GM23338 (cell line): ENCODE measurements around the gene KIF17. TPM values are rescaled to one million over a fixed set of nuclear protein-coding genes. Genes with fewer than 3 reads are reported as not detected.

Experiments
- ATAC-seq: fragments of 200-7000 bp; cut with Tn5 transposase; 3 replicates; pipeline ENCODE4 v1.9.1; 2020
- DNase-seq: peaks from one replicate; pipeline ENCODE4 v3.0.0-alpha.2; 2015; ENCODE audit warnings: low spot score
- H2AFZ ChIP-seq: fragments of 200-600 bp; sonication (generic); 2 replicates; pipeline ENCODE4 v1.8.0; 2016; ENCODE audit warnings: antibody characterized with exemption, mild to moderate bottlenecking, moderate library complexity
- H3F3A ChIP-seq: fragments of 200-600 bp; sonication (generic); replicated peaks from 2 replicates; pipeline ENCODE4 v1.8.0; 2017; ENCODE audit warnings: antibody characterized with exemption, mixed run types, low read depth
- H3K27ac ChIP-seq: fragments of 200-600 bp; sonication (generic); 2 replicates; pipeline ENCODE4 v1.6.1; 2016; ENCODE audit warnings: low read depth
- H3K27me3 ChIP-seq: fragments of 200-600 bp; sonication (generic); 2 replicates; pipeline ENCODE4 v1.8.0; 2016; ENCODE audit warnings: mild to moderate bottlenecking, mixed run types, moderate library complexity; ENCODE audit not compliant: insufficient read depth
- H3K36me3 ChIP-seq: fragments of 200-600 bp; sonication (generic); 2 replicates; pipeline ENCODE4 v1.8.0; 2016; ENCODE audit warnings: mild to moderate bottlenecking; ENCODE audit not compliant: insufficient read depth
- H3K4me1 ChIP-seq: fragments of 200-600 bp; sonication (generic); 2 replicates; pipeline ENCODE4 v1.8.0; 2016; ENCODE audit warnings: mild to moderate bottlenecking, moderate library complexity; ENCODE audit not compliant: insufficient read depth
- H3K4me2 ChIP-seq: fragments of 200-600 bp; sonication (generic); 2 replicates; pipeline ENCODE4 v1.7.1; 2017; ENCODE audit warnings: mixed run types
- H3K4me3 ChIP-seq: fragments of 200-600 bp; sonication (generic); 2 replicates; pipeline ENCODE4 v1.6.1; 2016; ENCODE audit warnings: mixed run types
- H3K79me2 ChIP-seq: fragments of 200-600 bp; sonication (generic); replicated peaks from 2 replicates; pipeline ENCODE4 v1.8.0; 2017; ENCODE audit warnings: mild to moderate bottlenecking; ENCODE audit not compliant: insufficient read depth
- H3K9me2 ChIP-seq: fragments of 200-600 bp; sonication (generic); 2 replicates; pipeline ENCODE4 v1.8.0; 2017; ENCODE audit not compliant: insufficient read depth
- H4K20me1 ChIP-seq: fragments of 200-600 bp; sonication (generic); replicated peaks from 2 replicates; pipeline ENCODE4 v1.8.0; 2017; ENCODE audit warnings: mild to moderate bottlenecking; ENCODE audit not compliant: insufficient read depth
- H3K27ac Mint-ChIP-seq: 2 replicates; pipeline ENCODE4 v1.8.0; 2020; ENCODE audit warnings: inconsistent platforms, mild to moderate bottlenecking, moderate library complexity, mixed read lengths
- H3K27me3 Mint-ChIP-seq: 3 replicates; pipeline ENCODE4 v1.8.0; 2022; ENCODE audit warnings: low read depth, mild to moderate bottlenecking, moderate library complexity, mixed read lengths, inconsistent platforms; ENCODE audit not compliant: insufficient read depth, poor library complexity
- H3K36me3 Mint-ChIP-seq: 3 replicates; pipeline ENCODE4 v1.8.0; 2021; ENCODE audit warnings: low read depth, mild to moderate bottlenecking, inconsistent platforms, moderate library complexity, mixed read lengths
- H3K4me1 Mint-ChIP-seq: 3 replicates; pipeline ENCODE4 v1.8.0; 2020; ENCODE audit warnings: mild to moderate bottlenecking, inconsistent platforms, mixed read lengths
- H3K4me3 Mint-ChIP-seq: 3 replicates; pipeline ENCODE4 v1.8.0; 2021; ENCODE audit warnings: moderate library complexity, mild to moderate bottlenecking, inconsistent platforms, mixed read lengths
- H3K9me3 Mint-ChIP-seq: 3 replicates; pipeline ENCODE4 v1.8.0; 2020; ENCODE audit warnings: moderate library complexity, mild to moderate bottlenecking, inconsistent platforms, mixed read lengths
- CREB1 ChIP-seq: fragments of 250-450 bp; sonication (Bioruptor Pico); IDR thresholded peaks from 2 replicates; pipeline ENCODE4 v1.5.0; 2020; ENCODE audit warnings: low read depth, mild to moderate bottlenecking, moderate library complexity
- CTCF ChIP-seq, 2 experiments: fragments of 200-600 bp in 1 of 2; sonication (generic) in 1 of 2; conservative IDR thresholded peaks; 2 replicates each; pipeline versions ENCODE4 v1.5.1 to v1.6.1; 2016 to 2017; ENCODE audit warnings: antibody characterized with exemption in 2 of 2, low read depth in 2 of 2, mild to moderate bottlenecking in 2 of 2, moderate library complexity in 1 of 2
- EZH2 ChIP-seq: fragments of 200-600 bp; sonication (generic); IDR thresholded peaks from one replicate; pipeline ENCODE4 v1.8.0; 2017; ENCODE audit warnings: antibody characterized with exemption, mild to moderate bottlenecking, low read depth; ENCODE audit not compliant: unreplicated experiment
- EZH2phosphoT487 ChIP-seq: fragments of 200-600 bp; sonication (generic); IDR thresholded peaks from one replicate; pipeline ENCODE4 v1.8.1; 2018; ENCODE audit warnings: antibody characterized with exemption; ENCODE audit not compliant: unreplicated experiment
- NANOG ChIP-seq: IDR thresholded peaks from 2 replicates; pipeline ENCODE4 v1.6.1; 2016; ENCODE audit warnings: antibody characterized with exemption, borderline replicate concordance
- ZNF114 ChIP-seq: fragments of 250-450 bp; sonication (Bioruptor Pico); IDR thresholded peaks from 2 replicates; pipeline ENCODE4 v1.5.0; 2020; ENCODE audit warnings: mild to moderate bottlenecking, moderate library complexity
- ZNF462 ChIP-seq: fragments of 250-450 bp; sonication (Bioruptor Pico); IDR thresholded peaks from 2 replicates; pipeline ENCODE4 v1.5.0; 2020; ENCODE audit warnings: mild to moderate bottlenecking, moderate library complexity
- polyA plus RNA-seq: library from polyadenylated mRNA; unstranded; fragments of >200 nt; fragmentation: Nextera tagmentation; extraction: Ambion mirVana; gene quantifications from 2 replicates; pipeline ENCODE4 v1.2.1, GENCODE V29; 2016
- total RNA-seq: library from RNA; depleted of rRNA; stranded (reverse); fragments of >200 nt; shearing (Covaris generic); gene quantifications from 2 replicates; pipeline ENCODE4 v1.2.3, GENCODE V29; 2014
- TF ChIP-seq, protein P1 (sequence below): IDR thresholded peaks from 2 replicates; pipeline ENCODE4 v1.6.1; 2016; ENCODE audit warnings: antibody characterized with exemption

The KIF17 gene
- total and polyA plus RNA-seq, 2 experiments from 2014 or later: 5.9 to 18.6 TPM

DNA sequence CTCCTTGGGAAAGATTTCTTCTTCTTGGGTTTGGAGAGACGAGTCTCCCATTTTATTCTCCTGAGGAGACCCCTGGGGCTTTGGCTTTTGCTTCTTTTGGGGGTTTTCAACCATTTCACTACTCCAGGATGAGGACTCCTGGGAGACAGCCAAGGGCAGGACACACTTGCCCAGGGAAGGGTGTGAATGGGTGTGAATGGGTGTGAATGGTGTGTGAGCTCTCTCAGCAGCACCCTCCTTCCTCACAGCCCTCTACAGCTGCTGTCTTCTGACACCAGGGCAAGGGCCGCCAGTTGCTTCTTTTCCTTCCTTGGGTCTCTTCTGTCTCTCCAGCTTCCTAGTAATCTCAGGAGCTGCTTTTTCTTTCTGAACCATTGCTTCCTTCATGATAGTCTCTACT is 24.2 kb downstream of the KIF17 start (continued):
- no peak for TF ChIP-seq ZNF462 (CRISPR knock-in tag)
- TF ChIP-seq, protein P1, sequence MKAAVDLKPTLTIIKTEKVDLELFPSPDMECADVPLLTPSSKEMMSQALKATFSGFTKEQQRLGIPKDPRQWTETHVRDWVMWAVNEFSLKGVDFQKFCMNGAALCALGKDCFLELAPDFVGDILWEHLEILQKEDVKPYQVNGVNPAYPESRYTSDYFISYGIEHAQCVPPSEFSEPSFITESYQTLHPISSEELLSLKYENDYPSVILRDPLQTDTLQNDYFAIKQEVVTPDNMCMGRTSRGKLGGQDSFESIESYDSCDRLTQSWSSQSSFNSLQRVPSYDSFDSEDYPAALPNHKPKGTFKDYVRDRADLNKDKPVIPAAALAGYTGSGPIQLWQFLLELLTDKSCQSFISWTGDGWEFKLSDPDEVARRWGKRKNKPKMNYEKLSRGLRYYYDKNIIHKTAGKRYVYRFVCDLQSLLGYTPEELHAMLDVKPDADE: no peak
- no peak for TF ChIP-seq CREB1 (CRISPR knock-in tag)

GRCh38 chr1:20691872-20692271 is 25.9 kb downstream of the KIF17 start:
- Histone ChIP-seq H2AFZ (no peak overlapping the region), H3K4me1 (peaks cover 4% of the 10 kb centered on the region; the same call in 1 of the 2 replicates), H3K4me2 (no peak overlapping the region), H3K79me2 (no peaks in the 10 kb centered on the region), H3K27ac (no peak overlapping the region), H3K36me3 (no peaks in the 10 kb centered on the region), H3F3A (0 out of 2 replicates have a peak, but pooled peaks cover under 1% of the 10 kb centered on the region), H4K20me1 (no peaks in the 10 kb centered on the region), H3K4me3 (no peak overlapping the region), H3K9me2 (no peaks in the 10 kb centered on the region), H3K27me3 (no peaks in the 10 kb centered on the region)
- H3K4me1 Mint-ChIP-seq: peaks cover 7% of the 10 kb centered on the region
- peaks cover 13% of the 10 kb centered on the region for H3K27me3 Mint-ChIP-seq
- H3K9me3 Mint-ChIP-seq: peaks cover 2% of the 10 kb centered on the region
- H3K27ac Mint-ChIP-seq: no peak overlapping the region
- no peak for ATAC-seq
- H3K36me3 Mint-ChIP-seq: peaks cover 6% of the 10 kb centered on the region; the same call in 2 of the 3 replicates
- H3K4me3 Mint-ChIP-seq: no peak overlapping the region
- DNase-seq: no peak
- TF ChIP-seq CREB1 (CRISPR knock-in tag): no peak
- no peak for TF ChIP-seq ZNF114
- no peak for TF ChIP-seq NANOG
- TF ChIP-seq EZH2: no peak
- TF ChIP-seq EZH2phosphoT487: no peak
- TF ChIP-seq CTCF (conservative IDR thresholded peaks at IDR 0.05; ENCODE audit: low read depth in 2 of 2): no peak
